ENCODE data around the gene PDE11A.

PDE11A gene

DNA sequence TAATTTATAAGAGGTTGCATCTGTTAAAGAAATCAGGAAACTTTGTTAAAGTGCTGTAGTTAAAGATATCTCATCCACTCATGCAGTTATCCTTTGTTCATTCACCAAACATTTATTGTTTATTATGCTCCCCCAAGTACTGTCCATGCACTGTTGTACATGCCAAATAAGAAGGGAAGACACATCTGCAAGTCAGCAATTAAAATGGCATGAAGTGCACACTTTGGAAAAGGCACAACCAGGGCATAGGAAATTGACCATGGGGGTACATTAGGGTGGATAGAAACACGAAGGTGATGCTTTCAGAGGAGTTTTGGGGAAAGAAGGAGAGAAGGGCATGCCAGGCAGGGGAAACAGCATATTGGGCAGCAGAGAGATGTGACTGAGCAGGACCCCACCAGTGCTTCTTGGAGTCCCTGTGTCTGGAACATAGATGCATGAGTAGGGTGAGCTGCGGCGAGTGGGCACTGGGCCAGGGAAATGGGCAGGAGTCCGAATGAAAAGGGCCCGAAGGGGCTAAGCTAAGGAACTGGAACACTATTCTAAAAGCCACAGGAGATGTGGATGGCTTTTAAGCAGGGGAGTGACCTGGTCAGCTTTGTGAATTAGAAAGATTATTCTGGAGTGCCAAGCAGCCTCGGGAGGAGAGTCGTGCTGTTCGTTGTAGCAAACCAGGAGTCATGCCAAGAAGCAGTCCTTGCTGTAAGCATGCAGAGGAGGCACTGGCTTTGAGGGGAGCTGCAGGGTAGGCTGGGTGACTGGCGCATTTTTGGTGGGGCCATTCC is 363.7 kb downstream of the PDE11A start:
- TF ChIP-seq FOXP2 (optimal IDR thresholded peaks at IDR 0.05; ENCODE audit: borderline replicate concordance, extremely low read depth, extremely low read length, insufficient read depth) (no peak), POLR2AphosphoS5 (IDR thresholded peaks at IDR 0.05; ENCODE audit: low read depth, low read length) (no peak), SIN3A (IDR thresholded peaks at IDR 0.05; ENCODE audit: borderline replicate concordance, insufficient read depth, low read length) (no peak), TAF1 (IDR thresholded peaks at IDR 0.05; ENCODE audit: borderline replicate concordance, insufficient read depth, low read length) (no peak)
- TF ChIP-seq, protein P1, sequence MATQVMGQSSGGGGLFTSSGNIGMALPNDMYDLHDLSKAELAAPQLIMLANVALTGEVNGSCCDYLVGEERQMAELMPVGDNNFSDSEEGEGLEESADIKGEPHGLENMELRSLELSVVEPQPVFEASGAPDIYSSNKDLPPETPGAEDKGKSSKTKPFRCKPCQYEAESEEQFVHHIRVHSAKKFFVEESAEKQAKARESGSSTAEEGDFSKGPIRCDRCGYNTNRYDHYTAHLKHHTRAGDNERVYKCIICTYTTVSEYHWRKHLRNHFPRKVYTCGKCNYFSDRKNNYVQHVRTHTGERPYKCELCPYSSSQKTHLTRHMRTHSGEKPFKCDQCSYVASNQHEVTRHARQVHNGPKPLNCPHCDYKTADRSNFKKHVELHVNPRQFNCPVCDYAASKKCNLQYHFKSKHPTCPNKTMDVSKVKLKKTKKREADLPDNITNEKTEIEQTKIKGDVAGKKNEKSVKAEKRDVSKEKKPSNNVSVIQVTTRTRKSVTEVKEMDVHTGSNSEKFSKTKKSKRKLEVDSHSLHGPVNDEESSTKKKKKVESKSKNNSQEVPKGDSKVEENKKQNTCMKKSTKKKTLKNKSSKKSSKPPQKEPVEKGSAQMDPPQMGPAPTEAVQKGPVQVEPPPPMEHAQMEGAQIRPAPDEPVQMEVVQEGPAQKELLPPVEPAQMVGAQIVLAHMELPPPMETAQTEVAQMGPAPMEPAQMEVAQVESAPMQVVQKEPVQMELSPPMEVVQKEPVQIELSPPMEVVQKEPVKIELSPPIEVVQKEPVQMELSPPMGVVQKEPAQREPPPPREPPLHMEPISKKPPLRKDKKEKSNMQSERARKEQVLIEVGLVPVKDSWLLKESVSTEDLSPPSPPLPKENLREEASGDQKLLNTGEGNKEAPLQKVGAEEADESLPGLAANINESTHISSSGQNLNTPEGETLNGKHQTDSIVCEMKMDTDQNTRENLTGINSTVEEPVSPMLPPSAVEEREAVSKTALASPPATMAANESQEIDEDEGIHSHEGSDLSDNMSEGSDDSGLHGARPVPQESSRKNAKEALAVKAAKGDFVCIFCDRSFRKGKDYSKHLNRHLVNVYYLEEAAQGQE (IDR thresholded peaks at IDR 0.05; ENCODE audit: insufficient read depth in 1 of 2, low read depth in 2 of 2, low read length in 2 of 2): no peak

DNA sequence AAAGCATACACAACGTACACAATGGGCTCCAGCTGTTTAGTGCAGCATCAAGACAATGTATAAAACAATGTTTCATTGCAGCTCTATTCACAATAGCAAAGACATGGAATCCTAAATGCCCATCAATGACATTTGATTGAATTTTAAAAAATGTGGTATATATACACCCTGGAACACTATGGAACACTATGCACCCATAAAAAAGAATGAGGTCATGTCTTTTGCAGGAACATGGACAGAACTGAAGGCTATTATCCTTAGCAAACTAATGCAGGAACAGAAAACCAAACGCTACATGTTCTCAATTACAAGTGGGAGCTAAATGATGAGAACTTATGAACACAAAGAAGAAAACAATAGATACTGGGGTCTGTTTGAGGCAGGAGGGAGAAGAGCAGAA is 364.5 kb downstream of the PDE11A start:
- TF ChIP-seq SIN3A (IDR thresholded peaks at IDR 0.05; ENCODE audit: borderline replicate concordance, insufficient read depth, low read length) (no peak), FOXP2 (optimal IDR thresholded peaks at IDR 0.05; ENCODE audit: borderline replicate concordance, extremely low read depth, extremely low read length, insufficient read depth) (no peak), POLR2AphosphoS5 (IDR thresholded peaks at IDR 0.05; ENCODE audit: low read depth, low read length) (no peak), TAF1 (IDR thresholded peaks at IDR 0.05; ENCODE audit: borderline replicate concordance, insufficient read depth, low read length) (no peak)
- TF ChIP-seq, protein P1 (IDR thresholded peaks at IDR 0.05; ENCODE audit: insufficient read depth in 1 of 2, low read depth in 2 of 2, low read length in 2 of 2): no peak

DNA sequence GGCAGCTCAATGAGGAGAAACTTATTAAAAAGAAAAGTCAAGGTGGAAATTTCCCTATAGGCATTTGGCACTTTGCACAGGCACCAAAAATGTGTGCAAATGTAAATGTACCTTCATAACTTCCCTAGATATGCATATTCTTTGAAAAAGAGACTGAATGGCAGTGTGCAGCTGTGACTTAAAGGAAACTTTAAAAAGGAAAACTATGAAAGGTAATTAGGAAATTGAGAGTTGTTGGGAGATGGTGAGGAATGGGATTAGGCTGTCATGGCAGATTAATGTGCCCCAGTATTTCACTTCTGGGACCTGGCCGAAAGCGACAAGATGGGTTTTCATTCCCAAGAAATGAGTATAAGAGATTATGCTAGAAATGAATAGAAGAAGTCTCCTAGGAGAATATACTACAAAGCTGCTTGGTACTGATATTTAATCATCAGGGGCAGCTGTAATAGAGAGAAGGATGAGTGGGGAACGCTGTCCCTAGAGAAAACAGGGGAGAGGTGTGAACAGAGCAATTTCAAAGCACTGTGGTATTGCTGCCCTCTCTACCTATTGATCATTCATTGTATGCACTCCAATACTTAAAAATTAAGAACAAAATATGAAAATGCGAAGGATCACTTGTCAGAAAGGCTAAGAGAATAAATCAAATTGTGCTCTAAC is 366.9 kb downstream of the PDE11A start:
- no peak for TF ChIP-seq TAF1 (IDR thresholded peaks at IDR 0.05; ENCODE audit: borderline replicate concordance, insufficient read depth, low read length)
- TF ChIP-seq SIN3A (IDR thresholded peaks at IDR 0.05; ENCODE audit: borderline replicate concordance, insufficient read depth, low read length): no peak
- no peak for TF ChIP-seq POLR2AphosphoS5 (IDR thresholded peaks at IDR 0.05; ENCODE audit: low read depth, low read length)
- no peak for TF ChIP-seq FOXP2 (optimal IDR thresholded peaks at IDR 0.05; ENCODE audit: borderline replicate concordance, extremely low read depth, extremely low read length, insufficient read depth)
- TF ChIP-seq, protein P1 (IDR thresholded peaks at IDR 0.05; ENCODE audit: insufficient read depth in 1 of 2, low read depth in 2 of 2, low read length in 2 of 2): no peak

DNA sequence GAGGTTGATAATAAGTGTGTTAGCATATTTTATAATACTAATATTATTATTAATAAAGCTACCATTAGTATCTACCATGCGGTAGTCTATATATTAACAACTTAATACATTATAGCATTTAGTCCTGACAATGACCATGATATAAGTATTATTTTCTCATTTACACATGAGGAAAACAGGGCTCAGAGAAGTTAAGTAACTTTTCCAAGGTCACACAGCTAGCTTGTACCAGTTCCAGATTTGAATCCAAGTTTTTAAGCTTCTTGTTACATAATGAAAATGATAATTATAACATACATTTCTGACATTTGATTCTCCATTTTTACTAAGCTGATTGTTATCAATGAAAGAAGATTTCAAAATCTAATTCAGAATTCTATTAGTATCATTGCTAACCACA is 369.4 kb downstream of the PDE11A start:
- TF ChIP-seq POLR2AphosphoS5 (IDR thresholded peaks at IDR 0.05; ENCODE audit: low read depth, low read length) (no peak), TAF1 (IDR thresholded peaks at IDR 0.05; ENCODE audit: borderline replicate concordance, insufficient read depth, low read length) (no peak), FOXP2 (optimal IDR thresholded peaks at IDR 0.05; ENCODE audit: borderline replicate concordance, extremely low read depth, extremely low read length, insufficient read depth) (no peak)
- TF ChIP-seq, protein P1 (IDR thresholded peaks at IDR 0.05; ENCODE audit: insufficient read depth in 1 of 2, low read depth in 2 of 2, low read length in 2 of 2): no peak
